ENCODE data around the gene ORC3.

ORC3 gene

GRCh38 chr6:87589693-87590416, at the start of gene ORC3, which contains the start of gene RARS2:
ORC3 (plus strand) TSS chr6:87590135; CDS start chr6:87590169, 34 bp downstream.
RARS2 (minus strand) TSS chr6:87589987; CDS start chr6:87589957, 30 bp downstream.
- DNase-seq, result peak; percentile 86 to 92 (median 90)

- DNase-seq, result no peak
These were observed 49.4 kb upstream of the ORC3 start for GRCh38 chr6:87540539-87540938.

GRCh38 chr6:87541041-87541440, 48.9 kb upstream of the ORC3 start:
- no peak for DNase-seq

GRCh38 chr6:87541744-87542143, 48.2 kb upstream of the ORC3 start:
- DNase-seq, result no peak

GRCh38 chr6:87543696-87544473, 46.0 kb upstream of the ORC3 start:
- DNase-seq, result no peak

GRCh38 chr6:87544474-87544735, 45.5 kb upstream of the ORC3 start:
- no peak for DNase-seq

- no peak for DNase-seq
These were observed 38.1 kb upstream of the ORC3 start for GRCh38 chr6:87551799-87552198.

GRCh38 chr6:87553159-87553765, 36.7 kb upstream of the ORC3 start:
- no peak for DNase-seq

- DNase-seq, result no peak
These were observed 34.4 kb upstream of the ORC3 start for GRCh38 chr6:87555506-87555905.

- DNase-seq, result no peak
These were observed 31.5 kb upstream of the ORC3 start for GRCh38 chr6:87558446-87558845.

GRCh38 chr6:87561017-87561416, 28.9 kb upstream of the ORC3 start:
- DNase-seq, result no peak

- no peak for DNase-seq
These were observed 17.9 kb upstream of the ORC3 start for GRCh38 chr6:87572021-87572420.

- no peak for DNase-seq
These were observed 17.1 kb upstream of the ORC3 start for GRCh38 chr6:87572883-87573282.

- no peak for DNase-seq
These were observed 16.5 kb upstream of the ORC3 start for GRCh38 chr6:87573307-87574024.

GRCh38 chr6:87574237-87574804, 15.6 kb upstream of the ORC3 start:
- no peak for DNase-seq

- no peak for DNase-seq
These were observed 14.5 kb upstream of the ORC3 start for GRCh38 chr6:87575423-87575822.

- no peak for DNase-seq
These were observed 6.1 kb upstream of the ORC3 start for GRCh38 chr6:87583822-87584221.

GRCh38 chr6:87586371-87587077, 3.4 kb upstream of the ORC3 start:
- no peak for DNase-seq

- no peak for DNase-seq
These were observed 1.1 kb upstream of the ORC3 start for GRCh38 chr6:87588756-87589407.

- no peak for DNase-seq
These were observed 514 bp downstream of the ORC3 start for GRCh38 chr6:87590417-87590880.

- DNase-seq, result no peak
These were observed 1.1 kb downstream of the ORC3 start for GRCh38 chr6:87590990-87591389.

- no peak for DNase-seq
These were observed 10.6 kb downstream of the ORC3 start for GRCh38 chr6:87600576-87600975.
